Loucy (cell line): ENCODE data around the gene IDS.

Experiments used
- H2AFZ ChIP-seq: fragments of 200-600 bp; sonication (generic); 2 replicates; pipeline ENCODE4 v1.6.0; 2016; ENCODE audit warnings: antibody characterized with exemption, mild to moderate bottlenecking, low read length, moderate library complexity
- H3F3A ChIP-seq: fragments of 200-600 bp; 2 replicates; pipeline ENCODE4 v1.6.0; 2016; ENCODE audit warnings: antibody characterized with exemption, low read depth, mild to moderate bottlenecking
- H3K27me3 ChIP-seq: fragments of 200-600 bp; sonication (generic); 2 replicates; pipeline ENCODE4 v1.6.1; 2014; ENCODE audit warnings: low read length, mild to moderate bottlenecking; ENCODE audit not compliant: insufficient read depth, poor library complexity, severe bottlenecking
- H3K36me3 ChIP-seq: fragments of 200-600 bp; sonication (generic); 2 replicates; pipeline ENCODE4 v1.6.1; 2016; ENCODE audit warnings: low read length; ENCODE audit not compliant: insufficient read depth
- H3K4me1 ChIP-seq: fragments of 200-600 bp; sonication (generic); 2 replicates; pipeline ENCODE4 v1.5.1; 2014; ENCODE audit warnings: low read length, mild to moderate bottlenecking; ENCODE audit not compliant: insufficient read depth, poor library complexity, severe bottlenecking
- H3K4me2 ChIP-seq: fragments of 200-600 bp; sonication (generic); 2 replicates; pipeline ENCODE4 v1.6.0; 2014; ENCODE audit warnings: antibody characterized with exemption, low read length, low read depth, mild to moderate bottlenecking; ENCODE audit not compliant: poor library complexity, severe bottlenecking
- H3K4me3 ChIP-seq: fragments of 200-600 bp; sonication (generic); 2 replicates; pipeline ENCODE4 v1.5.1; 2014; ENCODE audit warnings: low read length, mild to moderate bottlenecking, mixed read lengths; ENCODE audit not compliant: poor library complexity, severe bottlenecking
- H3K79me2 ChIP-seq: fragments of 200-600 bp; sonication (generic); 2 replicates; pipeline ENCODE4 v1.6.1; 2014; ENCODE audit warnings: low read length; ENCODE audit not compliant: insufficient read depth
- H3K9ac ChIP-seq: fragments of 200-600 bp; sonication (generic); 2 replicates; pipeline ENCODE4 v1.6.0; 2014; ENCODE audit warnings: mild to moderate bottlenecking, low read depth, low read length, moderate library complexity; ENCODE audit not compliant: poor library complexity, severe bottlenecking
- H3K9me2 ChIP-seq: fragments of 200-600 bp; sonication (generic); replicated peaks from 2 replicates; pipeline ENCODE4 v1.6.1; 2016; ENCODE audit warnings: low read depth, low read length, mixed read lengths
- H3K9me3 ChIP-seq: fragments of 200-600 bp; sonication (generic); 2 replicates; pipeline ENCODE4 v1.6.1; 2014; ENCODE audit warnings: mild to moderate bottlenecking, antibody characterized with exemption, low read length, low read depth; ENCODE audit not compliant: insufficient read depth
- H4K20me1 ChIP-seq: fragments of 200-600 bp; sonication (generic); 2 replicates; pipeline ENCODE4 v1.6.0; 2014; ENCODE audit warnings: antibody characterized with exemption, low read length, mild to moderate bottlenecking; ENCODE audit not compliant: insufficient read depth, poor library complexity, severe bottlenecking
- EZH2phosphoT487 ChIP-seq: fragments of 200-600 bp; IDR thresholded peaks from 2 replicates; pipeline ENCODE4 v1.6.1; 2018; ENCODE audit warnings: antibody characterized with exemption, mild to moderate bottlenecking, moderate library complexity, borderline replicate concordance
- TF ChIP-seq, protein P1 (sequence below): fragments of 200-600 bp; sonication (generic); conservative IDR thresholded peaks from 2 replicates; pipeline ENCODE4 v1.5.1; 2014; ENCODE audit warnings: mild to moderate bottlenecking, antibody characterized with exemption, low read length

IDS gene

GRCh38 chrX:149497054-149497453 is 8.1 kb downstream of the IDS start:
- no peak for TF ChIP-seq EZH2phosphoT487
- TF ChIP-seq, protein P1, sequence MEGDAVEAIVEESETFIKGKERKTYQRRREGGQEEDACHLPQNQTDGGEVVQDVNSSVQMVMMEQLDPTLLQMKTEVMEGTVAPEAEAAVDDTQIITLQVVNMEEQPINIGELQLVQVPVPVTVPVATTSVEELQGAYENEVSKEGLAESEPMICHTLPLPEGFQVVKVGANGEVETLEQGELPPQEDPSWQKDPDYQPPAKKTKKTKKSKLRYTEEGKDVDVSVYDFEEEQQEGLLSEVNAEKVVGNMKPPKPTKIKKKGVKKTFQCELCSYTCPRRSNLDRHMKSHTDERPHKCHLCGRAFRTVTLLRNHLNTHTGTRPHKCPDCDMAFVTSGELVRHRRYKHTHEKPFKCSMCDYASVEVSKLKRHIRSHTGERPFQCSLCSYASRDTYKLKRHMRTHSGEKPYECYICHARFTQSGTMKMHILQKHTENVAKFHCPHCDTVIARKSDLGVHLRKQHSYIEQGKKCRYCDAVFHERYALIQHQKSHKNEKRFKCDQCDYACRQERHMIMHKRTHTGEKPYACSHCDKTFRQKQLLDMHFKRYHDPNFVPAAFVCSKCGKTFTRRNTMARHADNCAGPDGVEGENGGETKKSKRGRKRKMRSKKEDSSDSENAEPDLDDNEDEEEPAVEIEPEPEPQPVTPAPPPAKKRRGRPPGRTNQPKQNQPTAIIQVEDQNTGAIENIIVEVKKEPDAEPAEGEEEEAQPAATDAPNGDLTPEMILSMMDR: no peak
- H3K79me2 ChIP-seq: peaks cover 8% of the 10 kb centered on the region; the same call in 1 of the 2 replicates
- no peak overlapping the region for H2AFZ ChIP-seq
- no peaks in the 10 kb centered on the region for H3F3A ChIP-seq
- no peaks in the 10 kb centered on the region for H3K9me3 ChIP-seq
- no peaks in the 10 kb centered on the region for H3K27me3 ChIP-seq
- H3K4me3 ChIP-seq: no peak overlapping the region
- no peaks in the 10 kb centered on the region for H3K9me2 ChIP-seq
- peaks cover 48% of the 10 kb centered on the region; the same call in 1 of the 2 replicates for H3K36me3 ChIP-seq
- peaks cover 5% of the 10 kb centered on the region for H4K20me1 ChIP-seq
- no peak overlapping the region for H3K4me2 ChIP-seq
- H3K9ac ChIP-seq: no peak overlapping the region
- H3K4me1 ChIP-seq: peaks cover 11% of the 10 kb centered on the region

DNA sequence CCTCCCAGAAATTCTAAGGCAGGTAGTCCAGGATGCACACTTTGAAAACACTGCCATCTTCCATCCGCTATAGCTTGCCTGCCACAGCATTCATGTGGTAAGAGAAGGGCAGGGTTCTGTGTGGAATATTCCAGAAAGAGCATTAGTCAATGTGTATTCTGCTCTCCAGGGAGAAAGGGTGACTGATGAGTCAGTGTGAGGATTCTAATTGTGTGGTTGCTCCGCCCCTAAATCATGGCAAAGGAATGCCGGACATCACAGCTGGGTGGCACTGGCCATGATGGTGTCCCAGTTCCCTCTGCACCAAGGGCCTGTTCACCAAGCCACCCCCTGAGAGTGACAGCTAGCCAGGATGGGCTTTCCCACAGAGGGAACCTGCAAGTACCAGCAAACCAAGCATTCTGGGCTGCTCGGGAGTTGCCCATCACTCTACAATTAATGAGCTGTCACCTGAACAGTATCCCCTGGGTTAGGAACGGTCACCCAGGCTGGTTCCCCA is 9.5 kb downstream of the IDS start:
- Histone ChIP-seq H4K20me1 (no peaks in the 10 kb centered on the region), H3K4me1 (no peaks in the 10 kb centered on the region), H3K36me3 (peaks cover 46% of the 10 kb centered on the region; the same call in 1 of the 2 replicates), H3K27me3 (no peaks in the 10 kb centered on the region), H3K9me2 (no peaks in the 10 kb centered on the region), H3K9ac (no peak overlapping the region), H3K9me3 (no peaks in the 10 kb centered on the region), H3F3A (no peaks in the 10 kb centered on the region), H2AFZ (no peak overlapping the region), H3K4me2 (no peak overlapping the region), H3K4me3 (no peak overlapping the region), H3K79me2 (no peaks in the 10 kb centered on the region)
- TF ChIP-seq, protein P1: no peak
- no peak for TF ChIP-seq EZH2phosphoT487

- H3K4me1 ChIP-seq: no peaks in the 10 kb centered on the region
- no peak overlapping the region for H2AFZ ChIP-seq
- H3K9me2 ChIP-seq: no peaks in the 10 kb centered on the region
- H4K20me1 ChIP-seq: no peaks in the 10 kb centered on the region
- H3K9ac ChIP-seq: no peak overlapping the region
- H3K79me2 ChIP-seq: no peaks in the 10 kb centered on the region
- no peaks in the 10 kb centered on the region for H3K27me3 ChIP-seq
- no peak overlapping the region for H3K4me3 ChIP-seq
- peaks cover 44% of the 10 kb centered on the region; the same call in 1 of the 2 replicates for H3K36me3 ChIP-seq
- no peaks in the 10 kb centered on the region for H3F3A ChIP-seq
- H3K9me3 ChIP-seq: no peaks in the 10 kb centered on the region
- H3K4me2 ChIP-seq: no peak overlapping the region
- no peak for TF ChIP-seq EZH2phosphoT487
- TF ChIP-seq, protein P1: no peak
Observed at GRCh38 chrX:149494844-149495565, 10.1 kb downstream of the IDS start.
